GM12872 (cell line): ENCODE results near the gene TMEM51.
A peak's percentile ranks its signal among the peaks of the same experiment; 100 is the strongest.

Source experiments
- TF ChIP-seq, protein P1 (sequence below): IDR thresholded peaks from 3 replicates; pipeline ENCODE4 v1.5.1; 2011; ENCODE audit warnings: low read depth, mild to moderate bottlenecking, low read length, moderate library complexity; ENCODE audit not compliant: insufficient read depth

The TMEM51 gene

DNA sequence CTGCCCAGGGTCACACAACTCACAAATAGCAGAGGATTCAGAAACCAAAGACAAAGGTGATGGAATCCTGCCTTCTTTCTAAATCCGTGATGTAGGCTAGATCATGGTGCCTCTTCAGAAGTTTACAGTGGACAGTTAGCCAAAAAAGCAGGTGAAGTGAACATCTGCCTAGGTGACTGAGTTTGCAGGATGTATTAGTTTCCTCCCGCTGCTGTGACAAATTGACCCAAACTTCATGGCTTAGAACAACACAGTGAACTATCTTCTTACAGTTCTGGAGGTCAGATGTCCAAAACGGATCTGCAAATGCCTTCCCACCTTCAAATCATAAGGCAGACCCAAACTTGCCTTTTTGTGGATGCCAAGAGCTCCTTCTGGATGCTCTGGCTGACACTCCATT lies 3.2 kb upstream of the TMEM51 start:
- TF ChIP-seq, protein P1, sequence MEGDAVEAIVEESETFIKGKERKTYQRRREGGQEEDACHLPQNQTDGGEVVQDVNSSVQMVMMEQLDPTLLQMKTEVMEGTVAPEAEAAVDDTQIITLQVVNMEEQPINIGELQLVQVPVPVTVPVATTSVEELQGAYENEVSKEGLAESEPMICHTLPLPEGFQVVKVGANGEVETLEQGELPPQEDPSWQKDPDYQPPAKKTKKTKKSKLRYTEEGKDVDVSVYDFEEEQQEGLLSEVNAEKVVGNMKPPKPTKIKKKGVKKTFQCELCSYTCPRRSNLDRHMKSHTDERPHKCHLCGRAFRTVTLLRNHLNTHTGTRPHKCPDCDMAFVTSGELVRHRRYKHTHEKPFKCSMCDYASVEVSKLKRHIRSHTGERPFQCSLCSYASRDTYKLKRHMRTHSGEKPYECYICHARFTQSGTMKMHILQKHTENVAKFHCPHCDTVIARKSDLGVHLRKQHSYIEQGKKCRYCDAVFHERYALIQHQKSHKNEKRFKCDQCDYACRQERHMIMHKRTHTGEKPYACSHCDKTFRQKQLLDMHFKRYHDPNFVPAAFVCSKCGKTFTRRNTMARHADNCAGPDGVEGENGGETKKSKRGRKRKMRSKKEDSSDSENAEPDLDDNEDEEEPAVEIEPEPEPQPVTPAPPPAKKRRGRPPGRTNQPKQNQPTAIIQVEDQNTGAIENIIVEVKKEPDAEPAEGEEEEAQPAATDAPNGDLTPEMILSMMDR = no peak

DNA sequence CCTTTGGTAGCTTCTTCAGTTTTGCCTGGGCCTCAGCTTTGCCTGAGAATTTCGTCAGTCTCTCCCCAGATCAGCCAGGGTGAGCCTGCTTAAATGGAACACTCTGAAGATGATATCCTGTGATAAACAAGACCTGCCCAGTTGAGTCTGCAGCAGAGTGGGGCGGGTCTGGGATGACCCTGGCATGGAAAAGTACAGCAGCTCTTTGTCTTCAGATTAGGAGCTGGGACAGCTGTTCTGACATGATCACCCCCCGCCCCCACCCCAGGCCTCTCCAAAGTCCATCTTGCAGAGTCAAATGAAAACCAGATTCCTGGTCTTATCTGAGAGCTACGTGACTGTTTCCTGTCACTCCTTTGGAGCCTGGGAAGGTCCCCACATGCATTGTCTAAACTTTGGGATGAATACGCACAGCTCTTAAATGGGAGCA lies 2.2 kb upstream of the TMEM51 start:
- TF ChIP-seq, protein P1 = no peak

DNA sequence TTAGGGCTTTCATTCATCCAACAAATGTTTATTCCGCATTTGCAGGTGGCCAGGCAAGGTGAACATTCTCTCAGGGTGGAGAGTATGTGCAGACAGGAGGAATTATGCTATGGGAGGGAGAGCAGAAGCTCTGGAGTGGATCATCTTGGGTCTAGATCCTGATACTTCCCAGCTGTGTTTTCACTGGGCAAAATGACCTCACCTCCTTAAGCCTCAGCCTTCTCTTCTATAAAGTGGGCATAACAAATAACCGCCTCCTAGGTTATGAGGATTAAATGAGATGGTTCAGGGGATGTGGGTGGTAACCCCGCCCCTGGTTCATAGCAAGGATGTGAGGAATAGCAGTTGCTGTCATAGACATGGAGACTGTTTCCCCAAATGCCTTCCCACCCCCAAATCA lies 1.7 kb upstream of the TMEM51 start:
- TF ChIP-seq, protein P1 = no peak

DNA sequence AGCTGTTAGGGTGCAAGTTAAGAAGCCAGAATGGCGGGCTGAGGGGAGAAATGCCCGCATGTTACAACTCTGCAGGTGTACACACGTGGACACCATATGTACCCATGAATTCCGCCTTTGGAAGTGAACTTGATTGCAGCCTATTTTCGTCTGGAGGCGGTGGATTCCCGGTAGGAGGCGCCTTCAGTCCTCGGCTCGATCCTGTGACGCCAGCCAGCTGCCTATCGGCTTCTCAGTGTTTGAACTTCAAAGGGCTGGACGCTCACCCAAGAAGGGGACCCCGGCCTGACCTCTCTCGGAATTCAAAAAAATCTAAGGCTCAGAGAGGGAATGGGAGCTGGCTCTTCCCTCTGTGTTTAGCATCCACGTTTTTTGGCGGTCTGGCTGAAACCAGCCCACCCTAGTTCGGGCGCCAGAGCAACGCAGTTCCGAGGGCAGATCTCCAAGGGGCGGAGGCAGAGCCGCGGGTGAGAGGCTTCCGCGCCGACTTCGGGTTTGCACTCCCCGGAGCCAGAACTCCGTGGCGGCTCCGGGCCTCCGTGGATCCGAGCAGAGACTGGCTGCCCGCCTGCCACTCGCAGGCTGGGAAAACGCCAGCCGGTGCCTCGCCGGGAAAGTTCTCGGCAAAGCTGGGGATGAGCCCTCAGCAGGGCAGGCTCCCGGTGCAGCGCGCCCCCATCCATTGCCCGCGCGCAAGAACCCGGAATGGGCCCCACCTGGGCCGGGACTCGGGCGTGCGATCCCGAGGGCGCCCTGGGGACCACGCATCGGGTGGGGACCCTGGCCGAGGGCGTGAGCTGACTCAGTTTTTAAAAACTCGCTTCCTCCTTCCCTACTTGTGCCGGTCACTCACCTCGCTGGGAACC lies 996 bp upstream of the TMEM51 start:
- TF ChIP-seq, protein P1 = no peak

DNA sequence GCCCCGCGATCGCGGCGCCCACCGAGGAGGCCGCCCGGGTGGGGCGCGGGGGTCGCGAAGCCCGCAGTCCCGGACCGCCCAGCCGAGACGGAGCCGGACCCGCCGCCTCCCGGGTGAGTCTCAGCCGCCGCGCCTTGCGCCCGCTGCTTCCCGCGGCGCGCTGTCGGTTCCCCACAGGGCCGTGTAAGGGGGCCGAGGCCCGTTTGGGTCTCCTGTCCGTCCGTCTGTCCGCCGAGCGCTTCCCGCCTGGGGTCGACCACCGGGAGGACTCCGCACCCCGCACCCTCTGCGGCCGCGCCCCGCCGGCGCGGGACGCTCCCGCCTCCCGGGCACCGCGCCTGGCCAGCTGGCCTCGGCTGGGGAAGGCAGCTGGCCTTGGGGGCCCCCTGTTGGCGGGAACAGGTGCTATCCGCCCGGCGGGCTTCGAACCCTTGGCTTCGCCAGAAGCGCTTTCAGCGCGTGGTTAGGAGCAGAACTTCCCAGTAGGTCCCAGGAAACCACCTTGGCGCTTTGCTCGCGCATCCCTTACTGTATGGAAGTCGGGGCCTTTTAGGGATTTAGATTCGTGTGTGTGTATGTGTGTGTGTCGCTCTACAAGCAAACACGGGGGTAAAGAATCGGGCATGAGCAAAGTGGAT lies 414 bp downstream of the TMEM51 start:
- TF ChIP-seq, protein P1 = peak; percentile 61; the same call in 2 of the 3 replicates

DNA sequence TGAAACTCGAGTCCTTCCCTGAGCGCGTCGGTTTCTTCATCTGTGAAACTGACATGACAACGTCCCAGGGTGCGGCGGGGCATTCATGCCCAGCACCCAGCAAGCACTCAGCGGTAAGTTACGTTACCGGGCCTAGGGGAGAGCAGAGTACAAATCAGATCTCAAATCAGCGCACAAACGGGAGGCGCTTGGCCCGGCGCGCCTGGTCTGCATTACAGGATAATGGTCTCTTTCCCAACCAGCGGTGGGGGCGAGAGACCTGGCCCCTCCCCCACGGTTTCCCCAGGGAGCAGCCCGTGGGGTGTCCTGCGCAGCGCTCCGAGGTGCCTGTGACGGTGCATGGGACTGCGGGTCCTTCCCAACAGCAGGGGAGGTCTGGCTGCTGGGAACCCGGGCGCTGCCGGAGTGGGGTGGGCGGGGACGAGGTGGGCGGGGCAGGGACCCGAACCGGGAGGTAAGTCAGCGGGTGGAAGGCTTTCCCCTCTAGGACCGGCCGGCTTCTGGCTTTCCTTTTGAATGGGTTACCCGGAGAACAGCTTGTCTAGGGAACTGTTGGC lies 1.0 kb downstream of the TMEM51 start:
- TF ChIP-seq, protein P1 = no peak

DNA sequence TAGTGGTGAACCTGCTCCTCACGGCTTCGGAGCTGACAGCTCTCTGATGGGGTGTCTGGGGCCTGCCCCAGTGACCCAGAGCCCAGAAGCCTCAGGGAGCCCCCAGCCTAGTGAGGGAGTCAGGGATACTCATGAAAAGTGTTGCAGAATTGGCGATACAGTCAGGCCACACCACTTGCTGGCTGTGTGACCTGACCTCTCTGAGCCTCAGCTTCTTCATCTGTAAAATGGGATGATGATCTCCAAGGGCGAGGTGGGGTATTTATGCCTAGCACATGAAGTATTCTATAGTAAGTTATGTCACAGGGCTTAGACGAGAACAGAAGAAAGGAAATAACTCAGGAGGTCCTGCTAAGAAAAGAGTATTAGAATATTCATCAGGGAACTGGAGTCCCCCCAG lies 1.6 kb downstream of the TMEM51 start:
- TF ChIP-seq, protein P1 = no peak
